Measurements from ENCODE around the gene SLC66A1.

Gene SLC66A1

DNA sequence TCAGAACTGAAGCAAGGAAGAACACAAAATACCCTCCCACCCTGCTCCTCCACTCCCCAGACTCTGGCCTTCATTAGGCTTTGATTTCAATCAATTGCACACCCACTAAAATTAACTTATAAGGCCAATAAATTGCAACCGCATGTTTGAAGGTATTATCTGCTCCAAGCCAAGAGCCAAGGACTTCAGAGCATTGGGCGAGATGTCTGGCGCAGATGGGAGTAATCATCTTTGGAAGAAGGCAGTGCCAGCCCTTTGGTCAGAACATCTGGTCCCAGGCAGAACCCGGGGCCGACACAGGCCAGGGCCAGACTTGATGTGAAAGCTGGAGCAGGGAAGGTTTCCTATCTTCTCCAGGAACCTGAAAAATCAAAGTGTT, 60.0 kb downstream of the SLC66A1 start:
- Histone ChIP-seq H3K27me3 (ENCODE audit: insufficient read depth, low read depth) (no peaks in the 10 kb centered on the region), H3K4me3 (IDR thresholded peaks at IDR 0.05; ENCODE audit: insufficient read depth, low read depth, low read length) (no peak overlapping the region), H3K79me2 (ENCODE audit: insufficient read depth, low read depth) (no peaks in the 10 kb centered on the region), H3K27ac (no peak overlapping the region), H3K9ac (no peak overlapping the region), H4K20me1 (ENCODE audit: insufficient read depth) (no peaks in the 10 kb centered on the region), H3K4me2 (no peak overlapping the region), H2AFZ (ENCODE audit: low read depth) (no peak overlapping the region), H3K36me3 (ENCODE audit: insufficient read depth) (no peaks in the 10 kb centered on the region), H3K4me1 (ENCODE audit: low read depth, poor library complexity, severe bottlenecking) (no peaks in the 10 kb centered on the region)
- TF ChIP-seq, protein P1, sequence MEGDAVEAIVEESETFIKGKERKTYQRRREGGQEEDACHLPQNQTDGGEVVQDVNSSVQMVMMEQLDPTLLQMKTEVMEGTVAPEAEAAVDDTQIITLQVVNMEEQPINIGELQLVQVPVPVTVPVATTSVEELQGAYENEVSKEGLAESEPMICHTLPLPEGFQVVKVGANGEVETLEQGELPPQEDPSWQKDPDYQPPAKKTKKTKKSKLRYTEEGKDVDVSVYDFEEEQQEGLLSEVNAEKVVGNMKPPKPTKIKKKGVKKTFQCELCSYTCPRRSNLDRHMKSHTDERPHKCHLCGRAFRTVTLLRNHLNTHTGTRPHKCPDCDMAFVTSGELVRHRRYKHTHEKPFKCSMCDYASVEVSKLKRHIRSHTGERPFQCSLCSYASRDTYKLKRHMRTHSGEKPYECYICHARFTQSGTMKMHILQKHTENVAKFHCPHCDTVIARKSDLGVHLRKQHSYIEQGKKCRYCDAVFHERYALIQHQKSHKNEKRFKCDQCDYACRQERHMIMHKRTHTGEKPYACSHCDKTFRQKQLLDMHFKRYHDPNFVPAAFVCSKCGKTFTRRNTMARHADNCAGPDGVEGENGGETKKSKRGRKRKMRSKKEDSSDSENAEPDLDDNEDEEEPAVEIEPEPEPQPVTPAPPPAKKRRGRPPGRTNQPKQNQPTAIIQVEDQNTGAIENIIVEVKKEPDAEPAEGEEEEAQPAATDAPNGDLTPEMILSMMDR (conservative IDR thresholded peaks at IDR 0.05; ENCODE audit: low read depth, low read length): no peak

DNA sequence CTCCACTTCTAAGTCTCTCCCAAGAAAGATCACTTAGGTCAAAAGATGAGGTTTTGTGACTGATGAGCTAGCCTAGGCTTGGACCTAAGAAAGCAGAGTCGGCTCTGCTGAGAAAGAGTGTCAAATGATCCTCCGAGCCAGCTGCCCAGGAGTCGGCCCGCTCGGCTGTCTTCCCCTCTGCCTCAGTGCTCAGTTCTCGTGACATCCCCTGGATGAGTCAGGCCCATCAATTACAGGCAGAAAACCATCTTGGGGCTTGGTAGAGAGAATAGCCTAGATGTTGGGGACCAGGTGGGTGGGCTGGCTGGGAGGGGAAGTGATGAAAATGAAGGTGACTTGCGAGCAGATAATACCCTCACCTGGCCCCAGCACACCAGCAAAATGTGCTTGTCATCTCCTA, 60.5 kb downstream of the SLC66A1 start:
- H3K27me3 ChIP-seq (ENCODE audit: insufficient read depth, low read depth): no peaks in the 10 kb centered on the region
- H4K20me1 ChIP-seq (ENCODE audit: insufficient read depth): no peaks in the 10 kb centered on the region
- TF ChIP-seq, protein P1 (conservative IDR thresholded peaks at IDR 0.05; ENCODE audit: low read depth, low read length): no peak
- no peaks in the 10 kb centered on the region for H3K4me1 ChIP-seq (ENCODE audit: low read depth, poor library complexity, severe bottlenecking)
- no peak overlapping the region for H3K4me2 ChIP-seq
- no peaks in the 10 kb centered on the region for H3K79me2 ChIP-seq (ENCODE audit: insufficient read depth, low read depth)
- H3K9ac ChIP-seq: no peak overlapping the region
- H3K27ac ChIP-seq: no peak overlapping the region
- H3K36me3 ChIP-seq (ENCODE audit: insufficient read depth): no peaks in the 10 kb centered on the region
- no peak overlapping the region for H3K4me3 ChIP-seq (IDR thresholded peaks at IDR 0.05; ENCODE audit: insufficient read depth, low read depth, low read length)
- no peak overlapping the region for H2AFZ ChIP-seq (ENCODE audit: low read depth)

DNA sequence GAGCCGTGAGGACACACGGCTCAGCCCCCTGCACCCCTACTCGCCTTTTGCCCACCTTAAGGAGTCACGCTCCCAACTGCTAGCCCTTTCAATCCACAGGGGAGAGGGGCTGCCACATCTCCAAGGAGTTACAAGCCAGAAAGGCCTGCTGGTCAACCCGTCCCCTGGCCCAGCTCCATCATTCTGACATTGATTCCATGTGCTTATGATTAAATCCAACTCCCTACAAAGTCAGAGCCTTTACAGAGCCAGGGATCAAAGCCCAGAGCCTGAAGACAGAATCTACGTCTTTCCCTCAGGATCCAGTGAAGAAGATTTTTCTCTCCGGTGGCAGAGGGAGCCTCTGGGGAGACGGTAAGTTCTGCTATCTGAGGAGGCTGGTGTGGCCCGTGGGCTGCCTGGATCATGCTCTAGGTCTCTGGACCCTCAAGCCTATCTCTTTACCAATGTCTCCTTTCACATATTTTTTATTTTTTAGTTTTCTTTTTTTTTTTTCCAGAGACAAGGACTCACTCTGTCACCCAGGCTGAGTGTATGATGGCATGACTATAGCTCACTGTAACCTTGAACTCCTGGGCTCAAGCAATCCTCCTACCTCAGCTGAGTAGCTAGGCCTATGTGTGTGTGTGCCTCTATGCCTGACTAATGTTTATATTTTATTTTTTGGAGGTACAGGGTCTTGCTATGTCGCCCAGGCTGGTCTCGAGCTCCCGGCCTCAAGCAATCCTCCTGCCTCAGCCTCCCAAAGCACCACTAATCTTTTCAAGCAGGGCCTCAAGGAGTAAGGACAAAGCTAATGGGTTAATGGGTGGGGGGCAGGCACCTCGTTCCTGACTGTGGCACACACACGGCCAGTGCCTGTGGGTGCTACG, 61.3 kb downstream of the SLC66A1 start:
- TF ChIP-seq, protein P1 (conservative IDR thresholded peaks at IDR 0.05; ENCODE audit: low read depth, low read length): no peak
- no peaks in the 10 kb centered on the region for H3K36me3 ChIP-seq (ENCODE audit: insufficient read depth)

DNA sequence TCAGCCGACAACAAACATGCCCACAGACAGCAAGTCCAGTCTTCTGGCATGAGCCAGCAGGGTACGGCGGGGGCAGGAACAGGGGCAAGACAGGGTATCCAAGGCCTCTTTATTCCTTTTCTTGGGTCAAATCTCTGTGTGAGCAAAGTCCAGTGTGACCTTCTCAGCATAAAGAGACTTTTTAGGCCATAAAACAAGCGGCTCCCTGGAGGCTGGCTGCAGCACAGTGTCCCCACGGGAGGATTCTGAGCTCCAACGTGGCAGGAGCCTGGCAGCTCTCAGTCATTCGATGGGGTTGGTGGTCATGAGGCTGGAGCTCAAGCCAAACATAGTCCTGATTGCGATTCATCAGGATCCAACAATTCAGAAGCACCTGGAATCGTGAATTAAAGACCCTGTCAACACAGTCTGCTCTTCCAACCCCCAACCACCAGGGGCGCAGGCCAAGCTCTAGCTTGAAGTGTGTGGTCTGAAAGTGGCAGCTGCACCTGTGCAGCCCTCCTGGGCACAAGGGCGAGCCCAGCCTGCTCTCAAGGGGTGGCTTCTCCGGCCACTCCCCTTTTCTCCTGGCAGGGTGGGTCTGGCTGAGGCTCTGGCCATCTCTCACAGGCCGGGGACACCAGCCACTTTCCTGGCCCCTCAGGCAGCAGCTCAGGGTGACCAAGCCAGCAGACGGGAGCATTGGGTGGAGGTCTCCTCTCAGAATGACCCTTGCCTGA, 62.1 kb downstream of the SLC66A1 start:
- Histone ChIP-seq H3K4me2 (no peak overlapping the region), H3K27ac (no peak overlapping the region), H3K27me3 (ENCODE audit: insufficient read depth, low read depth) (no peaks in the 10 kb centered on the region), H3K36me3 (ENCODE audit: insufficient read depth) (no peaks in the 10 kb centered on the region), H3K4me3 (IDR thresholded peaks at IDR 0.05; ENCODE audit: insufficient read depth, low read depth, low read length) (no peak overlapping the region), H3K9ac (no peak overlapping the region), H3K4me1 (ENCODE audit: low read depth, poor library complexity, severe bottlenecking) (no peaks in the 10 kb centered on the region), H3K79me2 (ENCODE audit: insufficient read depth, low read depth) (no peaks in the 10 kb centered on the region), H2AFZ (ENCODE audit: low read depth) (no peak overlapping the region), H4K20me1 (ENCODE audit: insufficient read depth) (no peaks in the 10 kb centered on the region)
- TF ChIP-seq, protein P1 (conservative IDR thresholded peaks at IDR 0.05; ENCODE audit: low read depth, low read length): peak; percentile 33; the same call in 1 of the 2 replicates

More for the DNA sequence above, 61.3 kb downstream of the SLC66A1 start:
- Histone ChIP-seq H3K79me2 (ENCODE audit: insufficient read depth, low read depth) (no peaks in the 10 kb centered on the region), H3K4me2 (no peak overlapping the region), H3K4me1 (ENCODE audit: low read depth, poor library complexity, severe bottlenecking) (no peaks in the 10 kb centered on the region), H4K20me1 (ENCODE audit: insufficient read depth) (no peaks in the 10 kb centered on the region), H3K27me3 (ENCODE audit: insufficient read depth, low read depth) (no peaks in the 10 kb centered on the region), H3K4me3 (IDR thresholded peaks at IDR 0.05; ENCODE audit: insufficient read depth, low read depth, low read length) (no peak overlapping the region), H3K9ac (no peak overlapping the region), H3K27ac (no peak overlapping the region), H2AFZ (ENCODE audit: low read depth) (no peak overlapping the region)

All from KMS-11 (cell line).